ENCODE data around the gene TPT1.
A peak's percentile ranks its signal among the peaks of the same experiment; 100 is the strongest.
"Not testable (repeated sequence)": the region's sequence is repeated elsewhere in the genome, so short reads cannot be mapped to it uniquely, and the experiment has no call there.

TPT1 gene

DNA sequence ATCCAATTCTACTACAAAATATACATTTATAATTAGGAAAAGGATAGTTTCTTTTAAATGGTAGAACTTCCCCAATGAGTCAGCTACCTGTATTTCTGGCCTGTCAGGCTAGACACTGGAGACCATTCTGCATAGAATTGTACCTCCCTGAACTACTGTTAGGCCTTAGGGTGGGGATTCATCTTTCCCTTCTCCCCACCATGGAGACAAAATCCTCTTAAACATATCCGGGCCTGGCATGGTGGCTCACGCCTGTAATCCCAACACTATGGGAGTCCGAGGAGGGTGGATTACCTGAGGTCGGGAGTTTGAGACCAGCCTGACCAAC, 24.5 kb upstream of the TPT1 start:
- DNase-seq, result no peak

- DNase-seq, result no peak
Measured at GRCh38 chr13:45364876-45365557, 24.0 kb upstream of the TPT1 start.

- DNase-seq, result peak; percentile 2
Measured at GRCh38 chr13:45362939-45363338, 22.0 kb upstream of the TPT1 start.

DNA sequence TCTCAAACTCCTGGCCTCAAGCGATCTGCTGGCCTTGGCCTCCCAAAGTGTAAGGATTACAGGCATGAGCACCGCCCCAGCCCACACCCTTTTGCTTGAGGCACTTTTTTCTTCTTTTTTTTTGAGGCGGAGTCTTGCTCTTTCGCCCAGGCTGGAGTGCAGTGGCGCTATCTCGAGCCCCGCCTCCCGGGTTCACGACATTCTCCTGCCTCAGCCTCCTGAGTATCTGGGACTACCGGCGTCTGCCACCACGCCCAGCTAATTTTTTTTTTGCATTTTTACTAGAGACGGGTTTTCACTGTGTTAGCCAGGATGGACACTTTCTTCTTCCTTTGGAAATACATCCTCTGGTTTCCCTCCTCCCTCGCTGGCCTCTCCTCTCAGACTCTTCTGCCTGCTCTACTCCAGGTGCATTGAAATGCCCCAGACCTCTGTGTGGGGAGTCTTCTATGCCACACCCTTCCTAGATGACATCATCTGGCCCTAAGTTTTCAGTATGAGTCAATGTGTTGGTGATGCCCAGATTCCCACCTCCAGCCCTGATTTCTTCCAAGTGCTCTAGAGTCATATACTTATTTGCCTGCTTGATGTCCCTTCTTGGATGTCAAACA, 20.7 kb upstream of the TPT1 start:
- DNase-seq, result peak; percentile 12

GRCh38 chr13:45356966-45357672, 16.1 kb upstream of the TPT1 start:
- DNase-seq, result no peak

- no peak for DNase-seq
Measured at GRCh38 chr13:45353895-45354294, 12.9 kb upstream of the TPT1 start.

DNA sequence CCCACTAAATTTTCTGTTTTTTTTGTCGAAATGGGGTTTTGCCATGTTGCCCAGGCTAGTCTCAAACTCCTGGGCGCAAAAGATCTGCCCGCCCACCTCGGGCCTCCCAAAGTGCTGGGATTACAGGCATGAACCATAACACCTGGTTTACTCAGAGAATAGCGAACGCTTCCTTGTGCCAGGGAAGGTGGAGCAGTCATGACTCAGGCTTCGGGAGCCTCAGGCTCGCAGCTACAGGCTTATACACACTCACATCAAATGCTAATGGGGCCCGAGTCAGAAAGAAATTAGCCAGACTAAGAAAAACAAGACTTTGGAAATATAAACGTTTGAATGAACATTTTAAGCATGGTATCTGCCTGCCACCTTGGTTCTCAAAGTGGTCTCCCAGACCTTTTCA, 11.0 kb upstream of the TPT1 start:
- no peak for DNase-seq

- no peak for DNase-seq
Measured at GRCh38 chr13:45350152-45350551, 9.2 kb upstream of the TPT1 start.

- DNase-seq, result no peak
Measured at GRCh38 chr13:45349438-45349837, 8.5 kb upstream of the TPT1 start.

GRCh38 chr13:45344064-45344463, 3.1 kb upstream of the TPT1 start:
- not testable (repeated sequence) for DNase-seq

GRCh38 chr13:45343102-45343501, 2.1 kb upstream of the TPT1 start:
- DNase-seq, result not testable (repeated sequence)

DNA sequence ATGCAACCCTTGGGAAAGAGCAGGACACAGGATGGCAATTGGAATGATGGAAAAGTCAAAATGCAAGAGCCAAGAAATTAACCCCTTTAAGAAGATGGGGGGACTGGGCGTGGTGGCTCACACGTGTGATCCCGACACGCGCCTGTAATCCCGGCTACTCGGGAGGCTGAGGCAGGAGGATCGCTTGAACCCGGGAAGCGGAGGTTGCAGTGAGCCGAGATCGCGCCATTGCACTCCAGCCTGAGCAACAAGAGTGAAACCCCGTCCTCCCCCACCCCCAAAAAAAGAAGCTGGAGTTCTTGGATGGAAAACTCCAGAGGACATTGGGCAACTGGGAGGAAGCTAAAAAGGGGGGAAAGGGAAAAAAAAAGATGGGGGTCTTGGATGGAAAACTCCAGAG, 1.7 kb upstream of the TPT1 start:
- DNase-seq, result not testable (repeated sequence)

- DNase-seq, result peak; percentile 63
Measured at GRCh38 chr13:45341799-45342500, 967 bp upstream of the TPT1 start.

DNA sequence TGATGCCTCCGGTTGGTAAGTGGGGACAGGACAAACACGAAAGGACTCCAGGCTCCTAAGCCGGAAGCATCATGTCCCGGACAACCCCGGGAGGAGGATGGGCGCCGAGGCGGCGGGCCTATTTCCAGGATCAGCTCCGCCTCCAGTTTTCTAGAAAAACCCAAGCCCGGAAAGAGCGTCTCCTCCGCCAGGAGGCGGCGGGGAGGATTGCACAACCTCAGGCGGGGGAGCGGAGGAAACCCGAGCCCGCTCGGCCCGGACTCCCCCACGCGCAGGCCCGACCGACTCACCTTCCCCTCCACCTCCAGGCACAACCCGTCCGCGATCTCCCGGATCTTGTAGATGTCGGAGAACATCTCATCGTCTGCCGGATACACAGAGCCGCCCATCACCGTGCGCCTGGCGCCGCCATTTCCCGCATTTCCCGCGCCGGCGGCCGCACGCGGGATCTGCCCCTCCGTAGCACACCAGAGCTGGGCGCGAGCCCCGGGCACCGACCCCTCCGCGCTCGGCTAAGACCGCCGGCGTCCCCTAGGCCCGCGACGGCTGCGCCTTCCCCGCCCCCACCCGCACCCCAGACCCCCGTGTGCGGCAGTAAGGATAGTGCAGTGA, 455 bp downstream of the TPT1 start:
- peak; percentile 80 for DNase-seq

DNA sequence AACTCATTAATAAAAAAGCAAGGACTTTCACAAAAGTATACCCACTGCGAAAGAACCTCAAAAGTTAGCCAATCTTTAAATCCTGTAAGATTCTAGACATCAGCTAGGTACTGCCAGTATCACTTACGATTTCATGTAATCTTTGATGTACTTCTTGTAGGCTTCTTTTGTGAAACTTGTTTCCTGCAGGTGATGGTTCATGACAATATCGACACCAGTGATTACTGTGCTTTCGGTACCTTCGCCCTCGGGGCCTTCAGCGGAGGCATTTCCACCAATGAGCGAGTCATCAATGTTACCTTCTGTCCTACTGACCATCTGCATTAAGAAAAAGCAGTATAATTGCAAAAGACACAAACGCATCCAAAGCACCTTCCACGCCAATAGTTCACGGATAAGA, 1.1 kb downstream of the TPT1 start:
- DNase-seq, result no peak

DNA sequence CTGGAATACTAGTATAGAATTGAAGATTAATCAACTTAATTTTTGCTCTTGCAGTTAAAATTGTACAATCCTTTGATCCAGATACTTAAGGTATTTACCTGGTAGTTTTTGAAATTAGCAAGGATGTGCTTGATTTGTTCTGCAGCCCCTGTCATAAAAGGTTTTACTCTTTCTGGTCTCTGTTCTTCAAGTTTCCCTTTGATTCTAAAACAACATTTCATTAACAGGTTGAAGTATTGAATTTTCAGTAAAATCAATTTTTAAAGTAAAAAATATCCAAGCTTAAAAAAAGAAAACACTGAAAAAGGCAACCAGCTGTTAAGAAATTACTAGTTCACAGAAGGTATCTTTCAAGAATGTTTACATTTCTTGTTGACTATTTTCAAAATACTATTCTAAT, 1.6 kb downstream of the TPT1 start:
- DNase-seq, result no peak

DNA sequence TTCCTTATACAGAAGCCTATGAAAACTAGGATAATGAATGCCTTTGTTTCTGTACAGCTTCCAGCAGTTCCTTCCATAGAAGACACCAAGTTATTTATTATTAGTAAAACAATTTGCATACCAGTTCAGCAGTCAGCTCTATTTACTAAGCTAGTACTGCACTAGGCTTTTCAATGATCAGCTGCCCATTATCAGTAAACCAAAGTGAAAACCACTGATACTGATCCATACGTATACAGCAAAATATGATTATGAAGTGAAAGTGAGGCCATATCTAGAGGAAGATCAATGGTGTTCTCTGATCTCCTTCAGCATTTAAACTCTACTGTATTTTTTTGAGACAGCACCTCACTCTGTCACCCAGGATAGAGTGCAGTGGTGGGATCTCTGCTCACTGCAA, 3.2 kb downstream of the TPT1 start:
- DNase-seq, result no peak

GRCh38 chr13:45337395-45337794, 3.6 kb downstream of the TPT1 start:
- DNase-seq, result no peak

GRCh38 chr13:45336025-45336800, 4.8 kb downstream of the TPT1 start:
- no peak for DNase-seq

- DNase-seq, result no peak
Measured at GRCh38 chr13:45335397-45336024, 5.5 kb downstream of the TPT1 start.

- no peak for DNase-seq
Measured at GRCh38 chr13:45333977-45334922, 6.7 kb downstream of the TPT1 start.

Measured in NCI-H69 (cell line).